Mesenchymal stem cell (in vitro differentiated cells and primary cell): ENCODE results near the gene UBE2E2.

Source experiments
- DNase-seq: peaks from one replicate; pipeline ENCODE4 v3.0.0-alpha.2; 2013
- H2AFZ ChIP-seq: one replicate; pipeline ENCODE4 v1.6.1; 2013; ENCODE audit warnings: low read depth, mild to moderate bottlenecking, control low read depth, inconsistent platforms, low read length, moderate library complexity
- H2AK5ac ChIP-seq: 2 replicates; pipeline ENCODE4 v1.6.1; 2013; ENCODE audit warnings: low read length, moderate library complexity, mild to moderate bottlenecking, inconsistent platforms; ENCODE audit not compliant: severe bottlenecking
- H2BK120ac ChIP-seq: one replicate; pipeline ENCODE4 v1.6.1; 2013; ENCODE audit warnings: low read depth, mild to moderate bottlenecking, inconsistent platforms, low read length, moderate library complexity
- H2BK12ac ChIP-seq, 2 experiments: one replicate each; pipeline ENCODE4 v1.6.1; 2013; ENCODE audit warnings: inconsistent platforms in 2 of 2, low read length in 2 of 2, mild to moderate bottlenecking in 2 of 2, moderate library complexity in 2 of 2, control low read depth in 1 of 2
- H2BK15ac ChIP-seq: one replicate; pipeline ENCODE4 v1.6.1; 2013; ENCODE audit warnings: mild to moderate bottlenecking, low read depth, inconsistent platforms; ENCODE audit not compliant: poor library complexity, severe bottlenecking
- H2BK5ac ChIP-seq: 2 replicates; pipeline ENCODE4 v1.6.1; 2013; ENCODE audit warnings: low read depth, mild to moderate bottlenecking, low read length, control low read depth, inconsistent platforms; ENCODE audit not compliant: poor library complexity, severe bottlenecking
- H3K14ac ChIP-seq, 2 experiments: one replicate each; pipeline ENCODE4 v1.6.1; 2013; ENCODE audit warnings: inconsistent platforms in 2 of 2, low read length in 2 of 2, control low read depth in 1 of 2, mild to moderate bottlenecking in 1 of 2, moderate library complexity in 1 of 2
- H3K18ac ChIP-seq, 2 experiments: one replicate each; pipeline ENCODE4 v1.6.1; 2013; ENCODE audit warnings: inconsistent platforms in 2 of 2, low read length in 2 of 2, control low read depth in 1 of 2, low read depth in 1 of 2, mild to moderate bottlenecking in 1 of 2
- H3K23ac ChIP-seq, 2 experiments: one replicate each; pipeline ENCODE4 v1.6.1; 2013; ENCODE audit warnings: inconsistent platforms in 2 of 2, low read length in 2 of 2, mild to moderate bottlenecking in 2 of 2, moderate library complexity in 2 of 2, control low read depth in 1 of 2
- H3K27ac ChIP-seq: 2 replicates; pipeline ENCODE4 v1.5.1; 2013; ENCODE audit warnings: mild to moderate bottlenecking, moderate library complexity, low read length, control low read depth, inconsistent platforms; ENCODE audit not compliant: poor library complexity, severe bottlenecking
- H3K27me3 ChIP-seq, 2 experiments: 2 replicates each; pipeline versions ENCODE4 v1.6.1 to v1.7.0; 2013; ENCODE audit warnings: low read length in 2 of 2, mild to moderate bottlenecking in 2 of 2, moderate library complexity in 2 of 2, control low read depth in 1 of 2, inconsistent platforms in 1 of 2; ENCODE audit not compliant: control insufficient read depth in 1 of 2, insufficient read depth in 1 of 2
- H3K36me3 ChIP-seq, 2 experiments: 2 replicates each; pipeline versions ENCODE4 v1.6.1 to v1.7.0; 2013; ENCODE audit warnings: low read length in 2 of 2, control low read depth in 1 of 2, inconsistent platforms in 1 of 2, low read depth in 1 of 2, mild to moderate bottlenecking in 1 of 2; ENCODE audit not compliant: insufficient read depth in 2 of 2, control insufficient read depth in 1 of 2
- H3K4ac ChIP-seq, 2 experiments: one replicate each; pipeline ENCODE4 v1.6.1; 2013; ENCODE audit warnings: inconsistent platforms in 2 of 2, low read length in 2 of 2, mild to moderate bottlenecking in 2 of 2, moderate library complexity in 2 of 2, control low read depth in 1 of 2, low read depth in 1 of 2
- H3K4me1 ChIP-seq: 2 replicates; pipeline ENCODE4 v1.6.1; 2013; ENCODE audit warnings: low read depth, low read length, control low read depth; ENCODE audit not compliant: control insufficient read depth, insufficient read depth
- H3K4me2 ChIP-seq: 2 replicates; pipeline ENCODE4 v1.6.1; 2013; ENCODE audit warnings: low read length, mild to moderate bottlenecking, inconsistent platforms; ENCODE audit not compliant: poor library complexity, severe bottlenecking
- H3K4me3 ChIP-seq, 2 experiments: 2 replicates each; pipeline versions ENCODE4 v1.5.1 to v1.7.0; 2013; ENCODE audit warnings: low read length in 2 of 2, mild to moderate bottlenecking in 2 of 2, control low read depth in 1 of 2, low read depth in 1 of 2; ENCODE audit not compliant: insufficient read depth in 1 of 2
- H3K79me1 ChIP-seq: replicated peaks from 2 replicates; pipeline ENCODE4 v1.6.1; 2013; ENCODE audit warnings: mild to moderate bottlenecking, control low read depth, low read length, inconsistent platforms; ENCODE audit not compliant: poor library complexity, severe bottlenecking
- H3K9ac ChIP-seq: 2 replicates; pipeline ENCODE4 v1.7.0; 2013; ENCODE audit warnings: mild to moderate bottlenecking, low read length, moderate library complexity
- H3K9me3 ChIP-seq: 2 replicates; pipeline ENCODE4 v1.7.0; 2013; ENCODE audit warnings: mild to moderate bottlenecking, low read length; ENCODE audit not compliant: control insufficient read depth
- H4K8ac ChIP-seq: one replicate; pipeline ENCODE4 v1.6.1; 2013; ENCODE audit warnings: inconsistent platforms, mild to moderate bottlenecking, low read length, moderate library complexity
- H4K91ac ChIP-seq: one replicate; pipeline ENCODE4 v1.6.1; 2013; ENCODE audit warnings: mild to moderate bottlenecking, low read length, inconsistent platforms
- WGBS: methylation state at CpG from one replicate; pipeline ENCODE4 v1.1.7; 2013; ENCODE audit warnings: mixed read lengths; 5-methylcytosine and 5-hydroxymethylcytosine counted together

Gene UBE2E2

GRCh38 chr3:23259515-23259914, 56.4 kb downstream of the UBE2E2 start:
- H3K9me3 ChIP-seq: no peaks in the 10 kb centered on the region
- H2BK12ac ChIP-seq: no peak overlapping the region
- H2BK120ac ChIP-seq: no peak overlapping the region
- H2AK5ac ChIP-seq: no peak overlapping the region
- no peak overlapping the region for H3K4me3 ChIP-seq
- peaks cover 10% of the 10 kb centered on the region for H3K79me1 ChIP-seq
- H2BK15ac ChIP-seq: no peak overlapping the region
- no peak overlapping the region for H3K23ac ChIP-seq
- no peak overlapping the region for H3K27ac ChIP-seq
- H4K8ac ChIP-seq: no peak overlapping the region
- no peak overlapping the region for H3K9ac ChIP-seq
- no peak overlapping the region for H4K91ac ChIP-seq
- no peak overlapping the region for H2BK5ac ChIP-seq
- H2AFZ ChIP-seq: no peak overlapping the region
- no peak overlapping the region for H3K4me2 ChIP-seq
- no peak overlapping the region for H3K14ac ChIP-seq
- H3K27me3 ChIP-seq: no peaks in the 10 kb centered on the region
- DNase-seq: no peak
- WGBS: no CpG with 5 or more reads among the region's 2 CpGs
- peaks cover 5% of the 10 kb centered on the region for H3K4me1 ChIP-seq
- H3K18ac ChIP-seq: no peak overlapping the region
- H3K36me3 ChIP-seq: no peaks in the 10 kb centered on the region
- no peak overlapping the region for H3K4ac ChIP-seq

- Histone ChIP-seq H3K4me1 (peaks cover 2% of the 10 kb centered on the region), H3K4ac (no peak overlapping the region), H3K79me1 (peaks cover 11% of the 10 kb centered on the region), H2BK15ac (no peak overlapping the region), H3K9me3 (no peaks in the 10 kb centered on the region), H3K27ac (no peak overlapping the region), H2BK5ac (no peak overlapping the region), H2AFZ (no peak overlapping the region), H3K18ac (no peak overlapping the region), H3K23ac (no peak overlapping the region), H2AK5ac (no peak overlapping the region), H4K91ac (no peak overlapping the region), H3K14ac (no peak overlapping the region), H3K9ac (no peak overlapping the region), H3K27me3 (no peaks in the 10 kb centered on the region), H3K4me3 (no peak overlapping the region), H3K4me2 (no peak overlapping the region), H2BK12ac (no peak overlapping the region), H3K36me3 (no peaks in the 10 kb centered on the region), H4K8ac (no peak overlapping the region), H2BK120ac (no peak overlapping the region)
- 82% methylated on average over 1 of the region's 1 CpG for WGBS
- DNase-seq: no peak
Measured at GRCh38 chr3:23262766-23263165, 59.6 kb downstream of the UBE2E2 start.

- Histone ChIP-seq H2BK15ac (no peak overlapping the region), H3K27me3 (no peaks in the 10 kb centered on the region), H3K4me1 (peaks cover 2% of the 10 kb centered on the region), H2BK12ac (no peak overlapping the region), H3K4ac (no peak overlapping the region), H3K18ac (no peak overlapping the region), H3K36me3 (no peaks in the 10 kb centered on the region), H3K27ac (peak overlapping the region; percentile 59), H4K91ac (no peak overlapping the region), H2BK120ac (no peak overlapping the region), H4K8ac (no peak overlapping the region), H3K14ac (no peak overlapping the region), H2BK5ac (no peak overlapping the region), H3K4me2 (no peak overlapping the region), H3K9me3 (no peaks in the 10 kb centered on the region), H3K79me1 (peaks cover 11% of the 10 kb centered on the region), H3K4me3 (no peak overlapping the region), H2AK5ac (no peak overlapping the region), H2AFZ (no peak overlapping the region), H3K23ac (no peak overlapping the region), H3K9ac (peak overlapping the region; percentile 54)
- peak; percentile 18 for DNase-seq
- WGBS: no CpG with 5 or more reads among the region's 6 CpGs
Measured at GRCh38 chr3:23263796-23264195, 60.7 kb downstream of the UBE2E2 start.

- H3K9ac ChIP-seq: peak overlapping the region; percentile 54
- no peak overlapping the region for H3K14ac ChIP-seq
- no peaks in the 10 kb centered on the region for H3K36me3 ChIP-seq
- no peak overlapping the region for H4K91ac ChIP-seq
- H4K8ac ChIP-seq: no peak overlapping the region
- WGBS: no CpG with 5 or more reads among the region's 1 CpG
- H3K23ac ChIP-seq: no peak overlapping the region
- H2BK12ac ChIP-seq: no peak overlapping the region
- H3K18ac ChIP-seq: no peak overlapping the region
- H3K79me1 ChIP-seq: peaks cover 11% of the 10 kb centered on the region
- peaks cover 2% of the 10 kb centered on the region for H3K4me1 ChIP-seq
- H3K4me2 ChIP-seq: no peak overlapping the region
- no peak overlapping the region for H2AFZ ChIP-seq
- no peak overlapping the region for H3K27ac ChIP-seq
- no peak overlapping the region for H3K4ac ChIP-seq
- H3K9me3 ChIP-seq: no peaks in the 10 kb centered on the region
- H3K4me3 ChIP-seq: no peak overlapping the region
- no peaks in the 10 kb centered on the region for H3K27me3 ChIP-seq
- H2BK120ac ChIP-seq: no peak overlapping the region
- H2BK5ac ChIP-seq: no peak overlapping the region
- H2AK5ac ChIP-seq: no peak overlapping the region
- peak; percentile 15 for DNase-seq
- no peak overlapping the region for H2BK15ac ChIP-seq
Measured at GRCh38 chr3:23264413-23264812, 61.3 kb downstream of the UBE2E2 start.
